Progenitor cell of endocrine pancreas (in vitro differentiated cells): ENCODE results near the gene KCNH4. TPM values are rescaled to one million over a fixed set of nuclear protein-coding genes. Genes with fewer than 3 reads are reported as not detected.

Experiments used
- DNase-seq: peaks from one replicate; pipeline ENCODE4 v3.0.0; 2021; ENCODE audit warnings: low spot score; ENCODE audit not compliant: unreplicated experiment
- H3K27ac Mint-ChIP-seq: 2 replicates; pipeline ENCODE4 v1.8.0; 2021; ENCODE audit warnings: mild to moderate bottlenecking, moderate library complexity, mixed read lengths
- H3K27me3 Mint-ChIP-seq: 2 replicates; pipeline ENCODE4 v1.8.0; 2021; ENCODE audit warnings: mixed read lengths
- H3K36me3 Mint-ChIP-seq: 2 replicates; pipeline ENCODE4 v1.8.0; 2022; ENCODE audit warnings: mixed read lengths; ENCODE audit not compliant: insufficient read depth
- H3K4me1 Mint-ChIP-seq: 2 replicates; pipeline ENCODE4 v1.8.0; 2021; ENCODE audit warnings: low read depth, mixed read lengths
- H3K4me3 Mint-ChIP-seq: 2 replicates; pipeline ENCODE4 v1.8.0; 2021; ENCODE audit warnings: low read depth, mild to moderate bottlenecking, moderate library complexity, mixed read lengths
- H3K9me3 Mint-ChIP-seq: 2 replicates; pipeline ENCODE4 v1.8.0; 2021; ENCODE audit warnings: low read depth, mixed read lengths
- CTCF ChIP-seq: fragments of 200-600 bp; sonication (generic); IDR thresholded peaks from one replicate; pipeline ENCODE4 v1.5.0; 2021; ENCODE audit warnings: antibody characterized with exemption, mild to moderate bottlenecking; ENCODE audit not compliant: unreplicated experiment
- total RNA-seq: library from RNA; stranded (reverse); gene quantifications from 2 replicates; pipeline ENCODE4 v1.2.1, GENCODE V29; 2021

KCNH4 gene
- total RNA-seq, 1 donor from 2014 or later: not detected

DNA sequence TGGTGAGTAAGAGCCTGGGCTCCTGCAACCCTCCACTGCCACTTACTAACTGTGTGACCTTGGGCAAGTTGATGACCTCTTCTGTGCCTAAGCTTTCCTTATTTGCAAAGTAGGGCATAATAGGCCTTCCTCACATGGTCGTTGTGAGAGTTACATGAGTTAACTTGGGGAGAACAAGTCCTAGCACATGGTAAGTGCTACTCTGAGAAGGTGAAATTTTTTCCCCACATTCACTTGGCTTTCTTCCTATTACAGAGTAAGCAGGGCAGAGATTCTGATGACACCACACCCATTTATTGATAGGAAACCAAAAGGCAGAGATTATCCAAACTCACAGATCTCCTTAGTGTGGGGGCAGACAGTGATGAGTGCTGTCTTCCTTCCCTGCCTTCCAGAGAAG lies 1.6 kb downstream of the KCNH4 start:
- Mint-ChIP-seq H3K27ac (no peak overlapping the region), H3K4me3 (no peak overlapping the region), H3K9me3 (no peaks in the 10 kb centered on the region), H3K27me3 (peaks cover 79% of the 10 kb centered on the region), H3K36me3 (no peaks in the 10 kb centered on the region), H3K4me1 (peaks cover 2% of the 10 kb centered on the region)
- TF ChIP-seq CTCF: no peak
- no peak for DNase-seq

DNA sequence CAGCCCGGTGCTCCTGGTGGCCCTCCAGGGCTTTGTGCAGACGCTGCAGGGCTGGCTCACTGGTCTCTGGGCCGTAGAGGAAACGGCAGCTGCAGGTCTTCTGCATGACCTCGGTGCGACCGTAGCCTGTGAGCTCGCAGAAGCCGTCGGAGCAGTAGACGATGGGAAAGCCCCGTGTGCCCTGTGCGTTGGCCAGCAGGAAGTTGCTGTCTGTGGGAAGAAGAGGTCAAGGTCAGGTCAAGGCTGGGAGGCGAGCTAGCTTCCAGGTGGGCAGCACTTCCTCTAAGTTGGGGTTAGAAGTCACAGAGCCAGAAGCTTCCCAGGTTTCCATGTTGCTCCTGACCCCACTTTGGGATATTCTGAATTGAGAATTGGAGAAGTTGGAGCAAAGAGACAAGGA lies 2.1 kb downstream of the KCNH4 start:
- H3K9me3 Mint-ChIP-seq: no peaks in the 10 kb centered on the region
- peak overlapping the region; percentile 15 for H3K27ac Mint-ChIP-seq
- H3K36me3 Mint-ChIP-seq: no peaks in the 10 kb centered on the region
- H3K4me1 Mint-ChIP-seq: peaks cover 2% of the 10 kb centered on the region
- no peak for DNase-seq
- H3K4me3 Mint-ChIP-seq: no peak overlapping the region
- peaks cover 76% of the 10 kb centered on the region for H3K27me3 Mint-ChIP-seq
- no peak for TF ChIP-seq CTCF

- DNase-seq: no peak
- TF ChIP-seq CTCF: no peak
- Mint-ChIP-seq H3K4me3 (no peak overlapping the region), H3K27ac (no peak overlapping the region), H3K4me1 (no peaks in the 10 kb centered on the region), H3K9me3 (no peaks in the 10 kb centered on the region), H3K27me3 (peaks cover 66% of the 10 kb centered on the region), H3K36me3 (no peaks in the 10 kb centered on the region)
These were observed 3.3 kb downstream of the KCNH4 start for GRCh38 chr17:42177684-42178083.

DNA sequence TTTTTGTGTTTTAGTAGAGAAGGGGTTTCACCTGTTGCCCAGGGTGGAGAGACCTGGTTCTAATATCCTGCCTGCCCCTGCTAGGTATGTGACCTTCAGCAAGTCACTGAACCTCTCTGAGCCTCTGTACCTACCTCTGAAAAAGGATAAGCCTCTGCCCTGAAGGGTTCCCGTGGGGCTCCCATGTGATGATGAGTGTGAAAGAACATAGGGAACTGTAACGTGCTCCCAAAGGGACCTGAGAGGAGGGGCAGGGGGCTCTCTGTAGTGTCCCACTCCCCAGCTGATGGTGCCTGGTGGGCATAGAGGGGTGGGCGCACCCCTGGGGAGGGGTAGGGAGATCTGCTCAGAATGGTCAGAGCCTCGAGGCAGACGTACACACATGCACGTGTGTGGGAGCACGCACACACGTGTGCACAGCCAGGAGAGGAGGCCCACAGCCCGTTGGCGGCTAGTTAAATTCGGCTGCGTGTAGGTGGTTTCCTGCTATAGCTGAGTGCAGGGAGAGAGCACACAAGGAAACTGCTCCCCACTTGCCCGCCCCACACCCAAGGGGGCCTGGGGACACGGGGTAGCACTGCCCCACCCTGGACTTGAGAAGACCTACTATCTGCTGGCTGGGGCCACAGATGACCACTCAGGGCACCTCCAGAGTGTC lies 6.7 kb downstream of the KCNH4 start:
- Mint-ChIP-seq H3K27me3 (peaks cover 50% of the 10 kb centered on the region), H3K27ac (no peak overlapping the region), H3K4me1 (no peaks in the 10 kb centered on the region), H3K36me3 (no peaks in the 10 kb centered on the region), H3K9me3 (no peaks in the 10 kb centered on the region), H3K4me3 (no peak overlapping the region)
- no peak for TF ChIP-seq CTCF
- no peak for DNase-seq

GRCh38 chr17:42171831-42172230 lies 9.1 kb downstream of the KCNH4 start:
- H3K27ac Mint-ChIP-seq: no peak overlapping the region
- H3K4me3 Mint-ChIP-seq: no peak overlapping the region
- peaks cover 33% of the 10 kb centered on the region for H3K27me3 Mint-ChIP-seq
- TF ChIP-seq CTCF: no peak
- no peaks in the 10 kb centered on the region for H3K4me1 Mint-ChIP-seq
- no peaks in the 10 kb centered on the region for H3K9me3 Mint-ChIP-seq
- no peak for DNase-seq
- no peaks in the 10 kb centered on the region for H3K36me3 Mint-ChIP-seq
